ENCODE measurements around the gene PARD3B. TPM values are rescaled to one million over a fixed set of nuclear protein-coding genes. Genes with fewer than 3 reads are reported as not detected.

Gene PARD3B
- total and polyA plus RNA-seq, 4 donors, result 6.8 to 50.9 (median 22.5) TPM

DNA sequence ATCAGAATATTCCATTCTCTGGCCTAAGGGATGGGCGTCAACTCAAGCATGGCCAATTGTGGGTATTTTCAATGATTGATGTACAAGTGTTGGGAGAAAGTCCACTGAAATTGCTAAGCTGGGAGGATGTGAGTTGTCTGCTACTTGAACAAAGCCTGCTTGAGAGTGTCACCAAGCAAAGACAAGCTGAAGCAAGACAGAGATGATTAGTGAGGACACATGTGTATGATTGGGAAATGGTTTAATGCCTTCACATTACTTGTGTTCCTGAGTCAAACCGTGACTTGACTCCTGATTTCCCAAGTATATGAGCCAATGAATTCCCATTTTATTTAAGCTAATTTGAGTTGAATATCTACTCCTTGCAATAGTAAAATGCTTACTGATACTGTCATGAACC is 1113.3 kb downstream of the PARD3B start:
- Histone ChIP-seq H3K4me3 (ENCODE audit: low read length in 2 of 2) (no peak overlapping the region), H3K27me3 (ENCODE audit: control insufficient read depth in 1 of 2, insufficient read depth in 2 of 2, low read length in 1 of 2) (no peaks in the 10 kb centered on the region), H3K4me1 (ENCODE audit: control insufficient read depth in 1 of 2, insufficient read depth in 2 of 2, low read length in 2 of 2) (peaks cover 7% of the 10 kb centered on the region in 2 donors), H3K9me3 (ENCODE audit: control insufficient read depth, low read length) (no peaks in the 10 kb centered on the region), H3K36me3 (ENCODE audit: control insufficient read depth in 1 of 2, insufficient read depth in 2 of 2, low read length in 1 of 2) (no peaks in the 10 kb centered on the region), H3K27ac (ENCODE audit: low read depth in 1 of 2, low read length in 2 of 2) (no peak overlapping the region)
- 95 to 96% methylated on average over 2 of the region's 2 CpGs for WGBS, 2 donors
- ATAC-seq (ENCODE audit: low FRiP score), result no peak
- DNase-seq, result no peak
- intact Hi-C loops (cut with DNase I), result no loop called here

DNA sequence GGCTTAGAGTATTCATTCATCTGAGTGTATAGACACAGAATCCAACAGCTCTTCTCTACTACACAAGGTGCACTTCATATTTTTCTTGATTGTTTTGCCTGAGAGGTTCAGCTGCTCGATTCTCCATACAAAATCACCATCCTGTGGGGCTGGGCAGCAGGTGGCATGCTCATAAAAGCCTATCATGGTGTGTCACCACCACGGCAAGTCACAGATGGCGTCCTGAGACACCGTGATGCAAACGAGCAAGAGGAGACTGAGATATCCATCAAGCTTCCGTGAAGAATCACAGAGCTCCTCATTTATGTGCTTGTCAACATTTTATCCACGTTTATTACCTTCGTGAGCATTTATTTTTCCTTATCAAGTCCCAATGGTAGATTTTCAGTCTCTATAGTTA is 1114.6 kb downstream of the PARD3B start:
- Histone ChIP-seq H3K4me3 (ENCODE audit: low read length in 2 of 2) (no peak overlapping the region), H3K27me3 (ENCODE audit: control insufficient read depth in 1 of 2, insufficient read depth in 2 of 2, low read length in 1 of 2) (no peaks in the 10 kb centered on the region), H3K9me3 (ENCODE audit: control insufficient read depth, low read length) (no peaks in the 10 kb centered on the region), H3K4me1 (ENCODE audit: control insufficient read depth in 1 of 2, insufficient read depth in 2 of 2, low read length in 2 of 2) (peaks cover 7% of the 10 kb centered on the region in 2 donors), H3K27ac (ENCODE audit: low read depth in 1 of 2, low read length in 2 of 2) (no peak overlapping the region), H3K36me3 (ENCODE audit: control insufficient read depth in 1 of 2, insufficient read depth in 2 of 2, low read length in 1 of 2) (no peaks in the 10 kb centered on the region)
- DNase-seq (no peak), ATAC-seq (ENCODE audit: low FRiP score) (no peak)
- WGBS, 2 donors, result 79 to 81% methylated on average over 8 of the region's 8 CpGs
- intact Hi-C loops (cut with DNase I), result no loop called here

DNA sequence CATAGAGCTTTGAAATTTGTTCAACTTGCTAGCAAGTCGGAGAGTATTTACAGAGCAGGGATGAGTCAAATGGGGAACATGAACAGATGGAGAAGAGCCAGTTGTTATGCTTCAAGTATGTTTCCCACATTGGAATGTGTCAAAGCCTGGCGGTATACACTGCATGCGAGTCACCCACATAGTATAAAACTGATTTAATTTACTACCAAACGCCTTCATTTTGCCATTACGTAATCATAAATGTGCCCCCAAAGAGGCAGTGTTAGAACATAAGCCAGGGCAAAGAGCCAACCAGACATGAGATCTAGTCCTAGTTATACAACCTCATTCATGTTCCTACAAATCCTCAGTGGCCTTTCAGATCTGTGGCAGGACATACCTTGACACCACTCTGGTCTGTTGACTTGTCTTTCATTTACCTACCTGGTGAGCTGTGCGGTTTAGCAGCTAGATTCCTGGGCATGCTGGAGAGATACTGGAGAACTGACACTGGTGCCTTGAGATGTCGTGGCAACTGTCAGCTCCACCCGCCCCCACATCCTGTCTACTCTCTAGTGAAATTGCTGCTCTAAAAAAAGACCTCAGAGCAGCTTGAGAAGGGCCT is 1115.3 kb downstream of the PARD3B start:
- Histone ChIP-seq H3K36me3 (ENCODE audit: control insufficient read depth in 1 of 2, insufficient read depth in 2 of 2, low read length in 1 of 2) (no peaks in the 10 kb centered on the region), H3K4me1 (ENCODE audit: control insufficient read depth in 1 of 2, insufficient read depth in 2 of 2, low read length in 2 of 2) (peaks cover 7% of the 10 kb centered on the region in 2 donors), H3K27ac (ENCODE audit: low read depth in 1 of 2, low read length in 2 of 2) (no peak overlapping the region), H3K4me3 (ENCODE audit: low read length in 2 of 2) (no peak overlapping the region), H3K27me3 (ENCODE audit: control insufficient read depth in 1 of 2, insufficient read depth in 2 of 2, low read length in 1 of 2) (no peaks in the 10 kb centered on the region), H3K9me3 (ENCODE audit: control insufficient read depth, low read length) (no peaks in the 10 kb centered on the region)
- ATAC-seq (ENCODE audit: low FRiP score) (peak; percentile 26), DNase-seq (no peak)
- intact Hi-C loops (cut with DNase I), result no loop called here
- WGBS, 2 donors, result 38 to 39% methylated on average over 8 of the region's 8 CpGs

DNA sequence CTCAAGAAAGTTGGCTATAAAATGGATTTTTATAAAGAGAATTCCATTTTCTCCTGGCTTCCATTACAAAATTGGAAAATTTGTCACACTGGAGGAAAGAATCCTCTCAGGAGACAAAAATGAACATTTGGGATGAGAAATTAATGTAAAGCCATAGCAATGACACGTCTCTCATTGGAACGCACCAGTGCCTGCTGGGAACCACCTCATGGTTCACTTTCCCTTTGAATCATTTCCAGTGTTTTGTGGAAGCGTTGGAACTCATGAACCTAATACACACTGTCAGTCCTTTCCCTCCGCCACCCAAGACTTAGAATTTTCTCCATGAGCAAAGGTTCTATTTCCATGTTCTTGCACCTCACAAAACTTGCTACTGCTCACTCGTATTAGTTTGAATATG is 1116.0 kb downstream of the PARD3B start:
- no peak overlapping the region for H3K4me3 ChIP-seq (ENCODE audit: low read length in 2 of 2)
- no peak overlapping the region for H3K27ac ChIP-seq (ENCODE audit: low read depth in 1 of 2, low read length in 2 of 2)
- ATAC-seq (ENCODE audit: low FRiP score) (no peak), DNase-seq (no peak)
- WGBS, 2 donors, result 96 to 98% methylated on average over 5 of the region's 5 CpGs
- peaks cover 7% of the 10 kb centered on the region in 2 donors for H3K4me1 ChIP-seq (ENCODE audit: control insufficient read depth in 1 of 2, insufficient read depth in 2 of 2, low read length in 2 of 2)
- intact Hi-C loops (cut with DNase I), result no loop called here
- H3K27me3 ChIP-seq (ENCODE audit: control insufficient read depth in 1 of 2, insufficient read depth in 2 of 2, low read length in 1 of 2), result no peaks in the 10 kb centered on the region
- no peaks in the 10 kb centered on the region for H3K9me3 ChIP-seq (ENCODE audit: control insufficient read depth, low read length)
- no peaks in the 10 kb centered on the region for H3K36me3 ChIP-seq (ENCODE audit: control insufficient read depth in 1 of 2, insufficient read depth in 2 of 2, low read length in 1 of 2)

DNA sequence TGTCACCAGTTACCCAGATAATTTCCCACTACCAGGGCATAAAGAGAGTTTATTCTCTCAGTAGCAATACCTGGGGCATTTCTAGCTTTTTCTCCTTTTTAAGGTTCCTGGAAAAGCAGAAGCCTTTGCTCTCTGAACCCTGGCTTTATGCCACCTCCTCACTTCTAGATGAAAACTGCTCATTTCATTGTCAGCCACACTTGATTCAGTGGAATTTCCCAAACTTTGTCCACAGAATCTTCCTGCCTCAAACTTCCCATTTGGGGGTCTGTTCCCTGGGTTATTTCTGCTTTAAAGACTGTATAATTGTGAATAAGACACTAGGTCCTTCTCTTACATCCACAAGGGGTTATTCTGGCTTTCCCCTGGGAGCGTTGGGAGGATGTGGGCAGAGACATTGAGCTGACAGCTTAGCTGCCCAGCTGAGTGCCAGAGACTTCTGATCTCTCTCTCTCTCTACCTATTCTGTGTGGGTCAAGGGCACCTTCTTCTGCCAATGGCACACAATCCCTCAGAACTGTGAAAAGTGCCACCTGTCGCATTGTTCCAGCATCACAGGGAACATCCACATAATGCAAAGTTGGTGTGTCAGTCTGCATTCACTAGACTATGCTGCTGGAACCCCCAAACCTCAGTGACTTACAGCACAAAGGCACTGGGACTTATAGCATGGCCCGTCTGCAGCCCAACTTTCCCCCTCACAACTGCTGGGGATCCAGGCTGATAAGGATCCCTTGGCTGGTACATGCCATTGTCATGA is 1117.1 kb downstream of the PARD3B start:
- intact Hi-C loops (cut with DNase I), result no loop called here

DNA sequence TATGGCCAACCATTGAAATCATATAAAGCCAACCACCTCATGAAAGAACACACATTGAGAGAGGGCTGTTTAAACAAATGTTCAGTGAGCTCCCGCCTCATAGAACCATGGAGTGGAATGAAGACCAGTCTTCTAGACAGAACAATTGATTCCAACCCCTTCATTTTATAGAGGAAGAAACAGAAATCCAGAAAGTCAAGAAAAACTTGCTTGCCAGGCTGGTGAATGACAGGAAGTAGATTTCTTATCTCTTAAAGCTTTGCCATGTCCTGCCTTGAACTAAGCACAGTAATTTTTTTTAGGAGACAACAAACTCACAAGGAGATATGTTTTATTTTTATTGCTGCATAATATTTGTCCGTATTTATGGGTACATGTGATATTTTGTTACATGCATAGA is 1120.5 kb downstream of the PARD3B start:
- Histone ChIP-seq H3K36me3 (ENCODE audit: control insufficient read depth in 1 of 2, insufficient read depth in 2 of 2, low read length in 1 of 2) (no peaks in the 10 kb centered on the region), H3K27me3 (ENCODE audit: control insufficient read depth in 1 of 2, insufficient read depth in 2 of 2, low read length in 1 of 2) (no peaks in the 10 kb centered on the region), H3K9me3 (ENCODE audit: control insufficient read depth, low read length) (no peaks in the 10 kb centered on the region), H3K4me1 (ENCODE audit: control insufficient read depth in 1 of 2, insufficient read depth in 2 of 2, low read length in 2 of 2) (peaks cover 2% of the 10 kb centered on the region in 2 donors), H3K4me3 (ENCODE audit: low read length in 2 of 2) (no peak overlapping the region), H3K27ac (ENCODE audit: low read depth in 1 of 2, low read length in 2 of 2) (no peak overlapping the region)
- 82 to 84% methylated on average over 2 of the region's 2 CpGs for WGBS, 2 donors
- DNase-seq (no peak), ATAC-seq (ENCODE audit: low FRiP score) (no peak)
- intact Hi-C loops (cut with DNase I), result no loop called here

More for the DNA sequence above, 1117.1 kb downstream of the PARD3B start:
- Histone ChIP-seq H3K4me3 (ENCODE audit: low read length in 2 of 2) (no peak overlapping the region), H3K4me1 (ENCODE audit: control insufficient read depth in 1 of 2, insufficient read depth in 2 of 2, low read length in 2 of 2) (peaks cover 2 to 7% of the 10 kb centered on the region in 2 donors), H3K27ac (ENCODE audit: low read depth in 1 of 2, low read length in 2 of 2) (no peak overlapping the region), H3K9me3 (ENCODE audit: control insufficient read depth, low read length) (no peaks in the 10 kb centered on the region), H3K36me3 (ENCODE audit: control insufficient read depth in 1 of 2, insufficient read depth in 2 of 2, low read length in 1 of 2) (no peaks in the 10 kb centered on the region), H3K27me3 (ENCODE audit: control insufficient read depth in 1 of 2, insufficient read depth in 2 of 2, low read length in 1 of 2) (no peaks in the 10 kb centered on the region)
- DNase-seq (no peak), ATAC-seq (ENCODE audit: low FRiP score) (no peak)
- 91 to 94% methylated on average over 3 of the region's 3 CpGs for WGBS, 2 donors

All from aorta (tissue), 5 donors.